ENCODE results near the gene PHKG2.

DNA sequence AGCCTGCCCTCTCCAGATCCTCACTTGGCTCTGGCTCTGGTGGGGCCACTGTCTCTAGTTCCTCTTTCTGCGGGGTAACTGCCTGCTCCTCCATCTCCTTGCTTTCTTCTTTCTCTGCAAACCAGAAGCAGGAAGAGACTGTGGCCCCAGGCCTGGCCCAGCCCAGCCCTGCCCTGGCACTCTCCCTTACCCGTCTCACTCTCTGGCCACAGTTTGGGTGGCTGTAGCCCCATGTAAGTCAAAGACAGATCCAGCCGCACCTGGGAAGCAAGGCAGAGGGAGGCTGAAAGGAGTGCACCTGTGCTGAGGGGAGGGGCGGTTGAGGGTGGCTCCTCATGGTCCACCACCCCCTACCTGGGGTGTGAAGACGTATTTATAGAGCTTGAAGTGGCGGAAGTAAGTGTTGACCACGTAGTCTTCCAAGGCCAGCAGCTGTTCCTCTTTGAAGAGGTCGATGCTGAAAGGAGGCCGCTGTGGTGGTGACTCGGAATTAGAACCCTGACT is 10.8 kb downstream of the PHKG2 start:
- TF ChIP-seq, protein P1, sequence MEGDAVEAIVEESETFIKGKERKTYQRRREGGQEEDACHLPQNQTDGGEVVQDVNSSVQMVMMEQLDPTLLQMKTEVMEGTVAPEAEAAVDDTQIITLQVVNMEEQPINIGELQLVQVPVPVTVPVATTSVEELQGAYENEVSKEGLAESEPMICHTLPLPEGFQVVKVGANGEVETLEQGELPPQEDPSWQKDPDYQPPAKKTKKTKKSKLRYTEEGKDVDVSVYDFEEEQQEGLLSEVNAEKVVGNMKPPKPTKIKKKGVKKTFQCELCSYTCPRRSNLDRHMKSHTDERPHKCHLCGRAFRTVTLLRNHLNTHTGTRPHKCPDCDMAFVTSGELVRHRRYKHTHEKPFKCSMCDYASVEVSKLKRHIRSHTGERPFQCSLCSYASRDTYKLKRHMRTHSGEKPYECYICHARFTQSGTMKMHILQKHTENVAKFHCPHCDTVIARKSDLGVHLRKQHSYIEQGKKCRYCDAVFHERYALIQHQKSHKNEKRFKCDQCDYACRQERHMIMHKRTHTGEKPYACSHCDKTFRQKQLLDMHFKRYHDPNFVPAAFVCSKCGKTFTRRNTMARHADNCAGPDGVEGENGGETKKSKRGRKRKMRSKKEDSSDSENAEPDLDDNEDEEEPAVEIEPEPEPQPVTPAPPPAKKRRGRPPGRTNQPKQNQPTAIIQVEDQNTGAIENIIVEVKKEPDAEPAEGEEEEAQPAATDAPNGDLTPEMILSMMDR (IDR thresholded peaks at IDR 0.05; ENCODE audit: low read length) = no peak
- TF ChIP-seq EZH2 (optimal IDR thresholded peaks at IDR 0.05; ENCODE audit: low read depth, low read length) = no peak
